GM18505 (cell line): ENCODE data around the gene SPSB4.

Source experiments
- ATAC-seq: cut with Tn5 transposase; IDR thresholded peaks from one replicate; pipeline ENCODE4 v1.9.1; 2021; ENCODE audit not compliant: unreplicated experiment
- POLR2A ChIP-seq: IDR thresholded peaks from 4 replicates; pipeline ENCODE4 v1.6.1; 2011; ENCODE audit warnings: borderline replicate concordance; ENCODE audit not compliant: insufficient read depth, insufficient read length; ENCODE audit errors: extremely low read depth

Gene SPSB4

GRCh38 chr3:141044695-141045641, 6.2 kb upstream of the SPSB4 start:
- TF ChIP-seq POLR2A = no peak
- no peak for ATAC-seq

GRCh38 chr3:141045849-141046248, 5.3 kb upstream of the SPSB4 start:
- no peak for ATAC-seq
- no peak for TF ChIP-seq POLR2A

GRCh38 chr3:141047168-141047567, 4.0 kb upstream of the SPSB4 start:
- ATAC-seq = no peak
- TF ChIP-seq POLR2A = no peak

GRCh38 chr3:141049681-141050080, 1.5 kb upstream of the SPSB4 start:
- ATAC-seq = no peak
- TF ChIP-seq POLR2A = no peak

GRCh38 chr3:141051443-141052200, 475 bp downstream of the SPSB4 start:
- no peak for ATAC-seq
- TF ChIP-seq POLR2A = no peak

- no peak for TF ChIP-seq POLR2A
- ATAC-seq = no peak
These were observed 1.3 kb downstream of the SPSB4 start for GRCh38 chr3:141052201-141053069.

GRCh38 chr3:141055136-141055535, 4.0 kb downstream of the SPSB4 start:
- no peak for ATAC-seq
- TF ChIP-seq POLR2A = no peak

GRCh38 chr3:141055536-141056445, 4.6 kb downstream of the SPSB4 start:
- no peak for TF ChIP-seq POLR2A
- no peak for ATAC-seq

- no peak for TF ChIP-seq POLR2A
- no peak for ATAC-seq
These were observed 5.6 kb downstream of the SPSB4 start for GRCh38 chr3:141056751-141057171.

- no peak for ATAC-seq
- no peak for TF ChIP-seq POLR2A
These were observed 6.3 kb downstream of the SPSB4 start for GRCh38 chr3:141057436-141057835.

- no peak for ATAC-seq
- TF ChIP-seq POLR2A = no peak
These were observed 7.0 kb downstream of the SPSB4 start for GRCh38 chr3:141057946-141058800.

GRCh38 chr3:141058996-141059395, 7.8 kb downstream of the SPSB4 start:
- no peak for TF ChIP-seq POLR2A
- ATAC-seq = no peak

- ATAC-seq = no peak
- TF ChIP-seq POLR2A = no peak
These were observed 8.7 kb downstream of the SPSB4 start for GRCh38 chr3:141059816-141060215.
